Activated CD4-positive, alpha-beta T cell treated with anti-CD3 and anti-CD28 coated beads, Interleukin-2, amount 10 ng/mL, durations not matched to agents 7 days and 5 days (primary cell): ENCODE data around the gene HIPK1. TPM values are rescaled to one million over a fixed set of nuclear protein-coding genes. Genes with fewer than 3 reads are reported as not detected.

Experiments
- CTCF ChIA-PET: fragments of 350-600 bp; sonication (Branson Sonifier 250); formaldehyde crosslinking; loops from one replicate; lab custom pipeline; 2021; ENCODE audit warnings: antibody characterized with exemption; lab: Charles Lee
- POLR2A ChIA-PET: fragments of 350-600 bp; sonication (Branson Sonifier 250); formaldehyde crosslinking; loops from one replicate; lab custom pipeline; 2021; ENCODE audit warnings: antibody characterized with exemption; lab: Charles Lee
- DNase-seq: peaks from one replicate; pipeline ENCODE4 v3.0.0-alpha.2; 2020
- H3K27ac Mint-ChIP-seq: one replicate; pipeline ENCODE4 v1.8.0; 2021; ENCODE audit warnings: mild to moderate bottlenecking, moderate library complexity, mixed read lengths
- H3K27me3 Mint-ChIP-seq: one replicate; pipeline ENCODE4 v1.8.0; 2021; ENCODE audit warnings: mixed read lengths
- H3K36me3 Mint-ChIP-seq: one replicate; pipeline ENCODE4 v1.8.0; 2021; ENCODE audit warnings: low read depth, mixed read lengths
- H3K4me1 Mint-ChIP-seq: one replicate; pipeline ENCODE4 v1.8.0; 2021; ENCODE audit warnings: mixed read lengths
- H3K4me3 Mint-ChIP-seq: one replicate; pipeline ENCODE4 v1.8.0; 2021; ENCODE audit warnings: mild to moderate bottlenecking, moderate library complexity, mixed read lengths
- H3K9me3 Mint-ChIP-seq: one replicate; pipeline ENCODE4 v1.8.0; 2021; ENCODE audit warnings: mixed read lengths
- total RNA-seq, 2 experiments: library from RNA; stranded (reverse); gene quantifications; one replicate each; pipeline ENCODE4 v1.2.3, GENCODE V29; 2021

The HIPK1 gene
- total RNA-seq, 2 experiments from 2014 or later = 88.5 to 106 TPM

DNA sequence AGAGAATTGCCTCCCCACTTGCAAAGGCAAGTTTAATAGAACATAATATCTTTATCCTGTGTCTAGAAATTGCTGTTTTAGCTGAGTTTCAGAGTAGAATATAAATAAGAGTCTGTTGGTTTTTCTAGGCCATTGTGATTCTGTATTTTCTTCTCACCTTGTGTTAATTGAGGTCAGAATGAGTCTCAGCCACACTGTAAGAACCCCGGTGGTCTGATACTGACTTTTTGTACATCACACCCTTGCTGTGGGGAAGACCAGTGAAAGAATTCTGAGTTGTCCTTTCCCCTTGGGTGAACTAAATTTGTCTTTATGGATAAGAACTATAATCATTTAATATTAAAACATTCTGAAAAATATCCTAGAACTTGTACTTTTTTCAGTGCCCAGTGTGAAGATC lies 6.8 kb downstream of the HIPK1 start:
- POLR2A ChIA-PET = no interaction called here
- peaks cover 90% of the 10 kb centered on the region for H3K4me1 Mint-ChIP-seq
- no peak overlapping the region for H3K4me3 Mint-ChIP-seq
- H3K27ac Mint-ChIP-seq = no peak overlapping the region
- H3K36me3 Mint-ChIP-seq = peaks cover 58% of the 10 kb centered on the region
- CTCF ChIA-PET = interaction anchor here (1.2 to 1.9 kb wide), 2 partner anchors 30 to 41 kb away, joined by 3 to 6 read pairs; no protein-coding TSS in a partner anchor
- DNase-seq = no peak
- no peaks in the 10 kb centered on the region for H3K27me3 Mint-ChIP-seq
- no peaks in the 10 kb centered on the region for H3K9me3 Mint-ChIP-seq

DNA sequence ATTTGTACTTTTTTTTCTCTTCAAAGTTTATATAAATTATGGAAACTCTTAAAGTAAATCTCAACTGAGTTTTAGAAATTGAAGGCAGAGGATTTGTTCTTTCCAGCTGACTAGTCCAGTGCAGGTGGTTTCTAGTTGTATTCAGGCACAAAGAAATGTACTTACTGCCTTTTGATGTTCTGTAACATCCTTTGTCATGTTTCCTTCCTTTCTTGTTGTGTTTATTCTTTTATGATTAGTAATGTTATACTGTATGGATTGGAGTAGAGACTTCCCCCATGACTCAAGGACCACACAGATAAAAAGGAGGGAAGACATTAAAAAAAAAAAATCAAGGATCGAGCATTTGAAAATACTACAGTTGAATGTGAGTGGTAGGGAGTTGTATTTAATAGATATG lies 8.0 kb downstream of the HIPK1 start:
- DNase-seq = no peak
- H3K27ac Mint-ChIP-seq = peak overlapping the region; percentile 81
- no peaks in the 10 kb centered on the region for H3K27me3 Mint-ChIP-seq
- H3K36me3 Mint-ChIP-seq = peaks cover 66% of the 10 kb centered on the region
- POLR2A ChIA-PET = interaction anchor here (1.0 kb wide), 1 partner anchor 10 kb away, joined by 3 read pairs; no protein-coding TSS in a partner anchor
- no peaks in the 10 kb centered on the region for H3K9me3 Mint-ChIP-seq
- no peak overlapping the region for H3K4me3 Mint-ChIP-seq
- H3K4me1 Mint-ChIP-seq = peaks cover 90% of the 10 kb centered on the region
- CTCF ChIA-PET = interaction anchor here (0.9 to 1.8 kb wide), 3 partner anchors 9 to 40 kb away, joined by 3 to 5 read pairs (median 3); no protein-coding TSS in a partner anchor

DNA sequence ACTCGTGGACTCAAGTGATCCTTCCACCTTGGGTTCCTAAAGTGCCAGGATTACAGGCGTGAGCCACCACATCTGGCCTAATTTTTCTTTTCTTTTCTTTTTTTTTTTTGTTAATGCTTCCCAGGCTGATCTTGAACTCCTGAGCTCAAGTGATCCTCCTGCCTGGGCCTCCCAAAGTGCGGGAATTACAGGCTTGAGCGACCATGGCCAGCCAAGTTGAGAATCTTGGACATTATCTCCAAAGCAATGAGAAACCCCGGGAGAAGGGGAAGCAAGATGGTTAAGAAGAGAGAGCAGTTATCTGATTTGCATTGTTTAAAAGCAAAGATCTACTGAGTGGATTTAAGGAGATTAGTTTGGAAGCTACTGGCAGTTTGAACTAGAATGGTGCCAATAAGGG lies 9.1 kb downstream of the HIPK1 start:
- POLR2A ChIA-PET = no interaction called here
- Mint-ChIP-seq H3K27ac (peak overlapping the region; percentile 85), H3K4me3 (no peak overlapping the region)

DNA sequence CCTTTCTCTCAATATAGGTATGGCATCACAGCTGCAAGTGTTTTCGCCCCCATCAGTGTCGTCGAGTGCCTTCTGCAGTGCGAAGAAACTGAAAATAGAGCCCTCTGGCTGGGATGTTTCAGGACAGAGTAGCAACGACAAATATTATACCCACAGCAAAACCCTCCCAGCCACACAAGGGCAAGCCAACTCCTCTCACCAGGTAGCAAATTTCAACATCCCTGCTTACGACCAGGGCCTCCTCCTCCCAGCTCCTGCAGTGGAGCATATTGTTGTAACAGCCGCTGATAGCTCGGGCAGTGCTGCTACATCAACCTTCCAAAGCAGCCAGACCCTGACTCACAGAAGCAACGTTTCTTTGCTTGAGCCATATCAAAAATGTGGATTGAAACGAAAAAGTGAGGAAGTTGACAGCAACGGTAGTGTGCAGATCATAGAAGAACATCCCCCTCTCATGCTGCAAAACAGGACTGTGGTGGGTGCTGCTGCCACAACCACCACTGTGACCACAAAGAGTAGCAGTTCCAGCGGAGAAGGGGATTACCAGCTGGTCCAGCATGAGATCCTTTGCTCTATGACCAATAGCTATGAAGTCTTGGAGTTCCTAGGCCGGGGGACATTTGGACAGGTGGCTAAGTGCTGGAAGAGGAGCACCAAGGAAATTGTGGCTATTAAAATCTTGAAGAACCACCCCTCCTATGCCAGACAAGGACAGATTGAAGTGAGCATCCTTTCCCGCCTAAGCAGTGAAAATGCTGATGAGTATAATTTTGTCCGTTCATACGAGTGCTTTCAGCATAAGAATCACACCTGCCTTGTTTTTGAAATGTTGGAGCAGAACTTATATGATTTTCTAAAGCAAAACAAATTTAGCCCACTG lies 11.5 kb downstream of the HIPK1 start:
- H3K9me3 Mint-ChIP-seq = no peaks in the 10 kb centered on the region
- H3K27me3 Mint-ChIP-seq = no peaks in the 10 kb centered on the region
- POLR2A ChIA-PET = interaction anchor here (0.6 kb wide), 1 partner anchor 37 kb away, joined by 15 read pairs; no protein-coding TSS in a partner anchor
- DNase-seq = peak; percentile 51
- peak overlapping the region; percentile 62 for H3K4me3 Mint-ChIP-seq
- H3K4me1 Mint-ChIP-seq = peaks cover 77% of the 10 kb centered on the region
- CTCF ChIA-PET = interaction anchor here (0.7 to 1.6 kb wide), 4 partner anchors 34 to 129 kb away, joined by 3 to 4 read pairs (median 4); partner anchors contain the start of gene RSBN1
- peaks cover 63% of the 10 kb centered on the region for H3K36me3 Mint-ChIP-seq
- peak overlapping the region; percentile 87 for H3K27ac Mint-ChIP-seq

More for the DNA sequence above, 9.1 kb downstream of the HIPK1 start:
- Mint-ChIP-seq H3K36me3 (peaks cover 65% of the 10 kb centered on the region), H3K4me1 (peaks cover 84% of the 10 kb centered on the region), H3K9me3 (no peaks in the 10 kb centered on the region), H3K27me3 (no peaks in the 10 kb centered on the region)
- CTCF ChIA-PET = interaction anchor here (1.3 to 2.0 kb wide), 4 partner anchors 8 to 103 kb away, joined by 3 to 6 read pairs (median 4); partner anchors contain the start of gene HIPK1
- no peak for DNase-seq

DNA sequence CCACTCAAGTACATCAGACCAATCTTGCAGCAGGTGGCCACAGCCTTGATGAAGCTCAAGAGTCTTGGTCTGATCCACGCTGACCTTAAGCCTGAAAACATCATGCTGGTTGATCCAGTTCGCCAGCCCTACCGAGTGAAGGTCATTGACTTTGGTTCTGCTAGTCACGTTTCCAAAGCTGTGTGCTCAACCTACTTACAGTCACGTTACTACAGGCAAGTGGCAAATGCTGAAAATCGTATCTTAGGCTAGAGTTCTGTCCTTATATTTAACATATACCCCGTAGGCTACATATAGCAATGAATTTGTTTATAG lies 12.1 kb downstream of the HIPK1 start:
- no peaks in the 10 kb centered on the region for H3K27me3 Mint-ChIP-seq

DNA sequence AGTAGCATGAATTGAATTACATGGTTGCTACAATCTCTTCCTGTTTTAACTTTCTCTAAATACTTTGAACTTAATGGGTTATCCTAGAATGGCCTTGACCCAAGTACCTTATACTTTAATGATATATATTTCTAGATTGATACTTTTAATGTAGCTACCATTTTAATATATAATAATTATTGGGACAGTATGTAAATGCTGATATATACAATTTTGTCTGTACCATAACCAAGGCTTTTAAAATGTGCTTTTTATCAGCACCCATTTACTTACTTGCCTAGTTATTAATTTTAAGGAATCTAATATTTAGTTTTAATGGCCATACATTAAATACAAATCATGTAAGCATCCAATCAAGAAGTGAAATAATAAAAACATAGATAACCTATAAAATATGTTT lies 13.4 kb downstream of the HIPK1 start:
- peaks cover 77% of the 10 kb centered on the region for H3K4me1 Mint-ChIP-seq
- no peaks in the 10 kb centered on the region for H3K9me3 Mint-ChIP-seq
- H3K27ac Mint-ChIP-seq = no peak overlapping the region
- POLR2A ChIA-PET = no interaction called here
- CTCF ChIA-PET = interaction anchor here (0.7 to 0.8 kb wide), 2 partner anchors 13 to 285 kb away, joined by 3 read pairs; partner anchors contain the start of gene HIPK1
- no peaks in the 10 kb centered on the region for H3K27me3 Mint-ChIP-seq
- peaks cover 59% of the 10 kb centered on the region for H3K36me3 Mint-ChIP-seq
- H3K4me3 Mint-ChIP-seq = no peak overlapping the region
- DNase-seq = no peak

More for the DNA sequence above, 12.1 kb downstream of the HIPK1 start:
- Mint-ChIP-seq H3K27ac (peak overlapping the region; percentile 87), H3K36me3 (peaks cover 61% of the 10 kb centered on the region), H3K4me3 (no peak overlapping the region), H3K9me3 (no peaks in the 10 kb centered on the region), H3K4me1 (peaks cover 77% of the 10 kb centered on the region)
- DNase-seq = no peak
- ChIA-PET POLR2A (interaction anchor here (0.6 kb wide), 1 partner anchor 37 kb away, joined by 15 read pairs; no protein-coding TSS in a partner anchor), CTCF (interaction anchor here (0.7 to 1.6 kb wide), 2 partner anchors 79 to 129 kb away, joined by 3 to 4 read pairs; partner anchors contain the start of gene RSBN1)

DNA sequence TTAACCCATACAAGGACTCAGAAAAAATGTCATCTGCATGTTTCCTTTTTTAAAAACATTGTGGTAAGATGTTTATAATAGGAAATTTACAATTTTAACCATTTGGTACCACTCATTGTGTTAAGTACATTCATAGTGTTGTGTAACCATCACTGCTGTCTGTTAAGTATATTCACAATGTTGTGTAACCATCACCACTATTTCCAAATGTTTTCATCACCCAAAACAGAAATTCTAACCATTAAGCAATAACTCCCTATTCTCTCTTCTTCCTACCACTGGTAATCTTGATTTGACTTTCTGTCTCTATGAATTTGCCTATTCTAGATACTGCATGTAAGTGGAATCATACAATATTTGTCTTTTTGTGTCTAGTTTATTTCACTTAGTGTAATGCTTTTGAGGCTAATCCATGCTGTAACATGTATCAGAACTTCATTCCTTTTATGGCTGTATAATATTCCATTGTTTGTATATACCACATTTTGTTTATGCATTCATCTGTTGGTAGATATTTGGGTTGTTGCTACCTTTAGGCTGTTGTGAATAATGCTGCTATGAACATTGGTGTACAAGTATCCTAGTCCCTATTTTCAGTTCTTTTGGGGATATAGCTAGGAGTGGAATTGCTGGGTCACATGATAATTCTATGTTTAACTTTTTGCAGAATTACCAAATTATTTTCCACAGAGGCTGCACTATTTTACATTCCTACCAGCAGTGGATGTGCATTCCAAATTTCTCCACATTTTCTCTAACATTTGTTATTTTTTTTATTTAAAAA lies 14.1 kb downstream of the HIPK1 start:
- POLR2A ChIA-PET = no interaction called here
- Mint-ChIP-seq H3K36me3 (peaks cover 52% of the 10 kb centered on the region), H3K9me3 (no peaks in the 10 kb centered on the region), H3K4me1 (peaks cover 77% of the 10 kb centered on the region), H3K27me3 (no peaks in the 10 kb centered on the region), H3K27ac (no peak overlapping the region), H3K4me3 (no peak overlapping the region)
- CTCF ChIA-PET = interaction anchor here (0.7 to 1.2 kb wide), 3 partner anchors 10 to 284 kb away, joined by 3 read pairs; partner anchors contain the start of gene HIPK1
- DNase-seq = no peak

DNA sequence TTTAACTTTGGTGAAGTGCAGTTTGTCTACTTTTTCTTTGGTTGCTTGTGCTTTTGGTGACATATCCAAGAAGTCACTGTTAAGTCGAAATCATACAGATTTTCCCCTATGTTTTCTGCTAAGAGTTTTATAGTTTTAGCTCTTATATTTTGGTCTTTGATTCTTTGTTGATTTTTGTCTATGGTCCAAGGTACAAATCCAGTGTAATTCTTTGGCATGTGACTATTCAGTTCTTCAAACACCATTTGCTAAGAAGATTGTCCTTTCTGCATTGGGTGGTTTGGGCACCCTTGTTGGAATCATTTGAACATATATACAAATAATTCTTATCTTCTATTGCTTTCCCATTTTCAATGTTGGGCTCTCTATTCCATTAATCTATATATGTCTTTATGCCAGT lies 16.2 kb downstream of the HIPK1 start:
- Mint-ChIP-seq H3K4me1 (peaks cover 71% of the 10 kb centered on the region), H3K27me3 (no peaks in the 10 kb centered on the region), H3K4me3 (no peak overlapping the region), H3K36me3 (peaks cover 55% of the 10 kb centered on the region), H3K9me3 (no peaks in the 10 kb centered on the region), H3K27ac (peak overlapping the region; percentile 38)
- POLR2A ChIA-PET = no interaction called here
- no peak for DNase-seq
- CTCF ChIA-PET = interaction anchor here (1.6 to 2.3 kb wide), 2 partner anchors 8 to 16 kb away, joined by 4 to 5 read pairs; partner anchors contain the start of gene HIPK1

DNA sequence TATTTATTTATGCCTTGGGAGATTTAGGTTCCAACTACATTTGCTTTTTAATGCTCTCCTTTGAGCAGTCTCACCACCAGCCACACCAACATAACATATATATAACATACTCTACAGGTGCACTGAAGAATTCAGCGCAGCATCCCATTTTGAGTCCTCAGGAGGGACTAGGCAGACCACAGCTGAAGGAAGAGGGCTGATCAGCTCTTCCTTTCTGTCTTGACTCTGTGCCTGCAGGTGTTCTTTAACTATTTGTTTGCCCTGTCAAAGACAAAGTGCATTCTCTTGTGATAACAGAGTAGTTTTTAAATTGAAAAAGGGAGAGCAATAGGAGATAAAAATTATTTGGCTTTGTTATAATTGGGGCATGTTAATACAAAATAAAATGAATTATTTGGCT lies 17.0 kb downstream of the HIPK1 start:
- ChIA-PET POLR2A (no interaction called here), CTCF (interaction anchor here (0.6 to 3.9 kb wide), 6 partner anchors 9 to 399 kb away, joined by 3 to 16 read pairs (median 4); partner anchors contain the start of gene HIPK1)
- no peaks in the 10 kb centered on the region for H3K27me3 Mint-ChIP-seq
- peak overlapping the region; percentile 91 for H3K27ac Mint-ChIP-seq
- no peaks in the 10 kb centered on the region for H3K9me3 Mint-ChIP-seq
- H3K4me1 Mint-ChIP-seq = peaks cover 64% of the 10 kb centered on the region
- H3K4me3 Mint-ChIP-seq = peak overlapping the region; percentile 7
- H3K36me3 Mint-ChIP-seq = peaks cover 47% of the 10 kb centered on the region
- DNase-seq = peak; percentile 30

DNA sequence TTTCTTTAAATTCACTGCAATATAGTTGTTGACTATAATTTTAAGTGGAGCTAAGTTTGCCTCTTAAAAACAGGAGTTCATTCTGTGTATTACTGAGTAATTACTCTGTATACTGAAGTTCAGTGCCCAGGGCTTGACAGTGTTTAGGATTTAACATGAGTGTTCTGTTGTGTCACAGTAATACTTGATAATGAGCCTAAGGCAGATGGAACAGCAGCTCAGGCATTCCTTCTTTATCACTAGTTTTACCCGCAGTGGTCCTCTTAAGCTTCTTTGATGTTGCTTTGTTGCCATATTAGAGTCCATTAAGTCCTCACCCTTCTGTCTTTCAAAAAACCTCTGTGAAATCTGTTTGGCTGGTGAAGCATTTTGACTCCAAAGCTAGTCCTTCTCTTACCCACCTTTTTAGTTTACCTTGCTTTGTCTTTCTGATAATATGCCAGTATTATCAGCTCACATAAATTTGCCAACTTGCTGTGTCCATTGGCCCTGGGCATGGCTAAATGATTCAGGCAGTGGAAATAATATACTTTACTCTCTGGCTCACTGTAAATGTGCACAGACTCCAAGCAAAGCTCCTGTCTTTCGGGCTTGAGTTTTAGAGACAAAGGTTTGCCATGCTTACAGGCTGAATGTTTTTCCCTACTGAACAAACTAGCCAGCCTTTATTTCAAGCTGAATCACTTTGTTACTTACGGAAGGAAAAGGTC lies 17.7 kb downstream of the HIPK1 start:
- no peak for DNase-seq
- peaks cover 49% of the 10 kb centered on the region for H3K36me3 Mint-ChIP-seq
- H3K27me3 Mint-ChIP-seq = no peaks in the 10 kb centered on the region
- POLR2A ChIA-PET = interaction anchor here (0.6 to 1.2 kb wide), 2 partner anchors 9 to 247 kb away, joined by 3 to 4 read pairs; no protein-coding TSS in a partner anchor
- H3K4me3 Mint-ChIP-seq = peak overlapping the region; percentile 58
- H3K4me1 Mint-ChIP-seq = peaks cover 63% of the 10 kb centered on the region
- no peaks in the 10 kb centered on the region for H3K9me3 Mint-ChIP-seq
- peak overlapping the region; percentile 91 for H3K27ac Mint-ChIP-seq
- CTCF ChIA-PET = interaction anchor here (0.6 to 3.9 kb wide), 5 partner anchors 9 to 399 kb away, joined by 3 to 16 read pairs (median 5); partner anchors contain the start of gene HIPK1

DNA sequence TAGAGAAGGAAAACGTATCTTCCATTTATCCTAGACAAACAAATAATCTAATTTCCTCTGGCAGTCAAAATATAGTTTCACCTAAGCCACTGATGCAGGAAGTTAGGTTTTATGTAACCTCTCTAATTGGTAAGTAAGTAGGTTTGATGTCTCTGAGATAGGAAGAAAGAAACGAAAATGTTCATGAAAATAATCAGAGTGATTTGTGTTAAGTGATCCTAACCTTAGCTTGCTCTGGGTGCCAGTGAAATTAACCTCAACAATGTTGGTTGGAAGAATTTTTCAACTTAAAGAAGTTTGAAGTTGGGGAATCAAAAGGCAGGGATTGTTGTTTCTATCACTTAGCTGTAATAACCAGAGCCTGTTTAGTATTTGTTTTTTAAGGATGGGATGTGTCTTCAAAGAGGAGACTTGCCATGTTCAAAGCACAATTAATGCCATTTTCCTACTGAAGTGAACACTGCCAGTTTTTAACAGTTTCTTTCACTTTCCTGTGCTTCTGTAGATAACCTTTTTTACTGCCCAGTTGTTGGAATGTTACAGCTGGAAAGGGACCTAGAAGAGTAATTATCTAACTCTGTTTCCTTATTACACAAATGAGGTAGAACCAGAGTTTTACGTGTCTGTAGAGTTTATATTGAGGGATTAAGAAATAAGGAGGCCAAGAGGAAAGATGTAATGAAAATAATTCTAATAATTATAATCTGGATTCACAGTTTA lies 18.4 kb downstream of the HIPK1 start:
- ChIA-PET CTCF (interaction anchor here (0.7 to 3.9 kb wide), 5 partner anchors 9 to 155 kb away, joined by 3 to 16 read pairs (median 5); partner anchors contain the start of gene HIPK1), POLR2A (interaction anchor here (0.6 to 1.2 kb wide), 2 partner anchors 10 to 248 kb away, joined by 3 to 4 read pairs; no protein-coding TSS in a partner anchor)
- Mint-ChIP-seq H3K36me3 (peaks cover 44% of the 10 kb centered on the region), H3K4me3 (peak overlapping the region; percentile 58), H3K27ac (peak overlapping the region; percentile 91), H3K27me3 (no peaks in the 10 kb centered on the region), H3K9me3 (no peaks in the 10 kb centered on the region), H3K4me1 (peaks cover 58% of the 10 kb centered on the region)
- no peak for DNase-seq
